Keratinocyte (primary cell): ENCODE measurements around the gene ZNF99.

Experiments used
- CTCF ChIP-seq, 3 experiments: IDR thresholded peaks in 1 of 3; conservative IDR thresholded peaks in 1 of 3; optimal IDR thresholded peaks in 1 of 3; 2 replicates in 2 of 3; 3 replicates in 1 of 3; pipeline versions ENCODE3 to v1.5.1; 2011; ENCODE audit warnings: low read length in 3 of 3, mild to moderate bottlenecking in 3 of 3, moderate library complexity in 2 of 3, control low read depth in 1 of 3, inconsistent platforms in 1 of 3; ENCODE audit not compliant: insufficient read depth in 2 of 3; ENCODE audit errors: extremely low read depth in 1 of 3
- EZH2 ChIP-seq: IDR thresholded peaks from one replicate; pipeline ENCODE4 v1.6.1; 2012; ENCODE audit warnings: inconsistent platforms, mild to moderate bottlenecking, low read length, moderate library complexity

- TF ChIP-seq CTCF (optimal IDR thresholded peaks at IDR 0.05 in 1 of 3, IDR thresholded peaks at IDR 0.05 in 1 of 3, conservative IDR thresholded peaks at IDR 0.05 in 1 of 3; ENCODE audit: extremely low read depth in 1 of 3, insufficient read depth in 2 of 3, low read length in 3 of 3) (no peak), EZH2 (no peak)
Measured at GRCh38 chr19:22831211-22831610, 47.3 kb upstream of the ZNF99 start.
